K562 (cell line): Measurements from ENCODE around the gene CNIH3.

Source experiments
- CEBPB ChIP-seq: fragments of 450-650 bp; IDR thresholded peaks from 2 replicates; pipeline ENCODE4 v1.6.1; 2016; ENCODE audit warnings: missing genetic modification characterization, missing compliant biosample characterization
- MTA1 ChIP-seq: fragments of 450-650 bp; IDR thresholded peaks from 2 replicates; pipeline ENCODE4 v1.6.1; 2017; ENCODE audit warnings: borderline replicate concordance

- TF ChIP-seq CEBPB (no peak), MTA1 (no peak)
Observed at GRCh38 chr1:224632921-224633321, 16.8 kb downstream of the CNIH3 start.
